Thymus (tissue), 2 donors: ENCODE data around the gene RHEBL1. TPM values are rescaled to one million over a fixed set of nuclear protein-coding genes. Genes with fewer than 3 reads are reported as not detected.

Experiments used
- polyA plus RNA-seq: library from polyadenylated mRNA; stranded (reverse); fragments of 200-250 nt; gene quantifications from one replicate; pipeline ENCODE4 v1.2.3, GENCODE V29; 2013
- total RNA-seq: library from RNA; stranded (reverse); fragments of 120-200 nt; gene quantifications from one replicate; pipeline ENCODE4 v1.2.4, GENCODE V29; 2013
- donor health status: healthy.

RHEBL1 gene
- total and polyA plus RNA-seq, 2 donors: 1.6 to 3.2 TPM

Other genes starting within 250 kb of the RHEBL1 start
- gene DDX23, start 217.8 kb downstream of the RHEBL1 start, total RNA-seq: 96.6 TPM
- 61.3 TPM for gene DDX23, start 217.8 kb downstream of the RHEBL1 start, polyA plus RNA-seq
- gene RND1, start 204.1 kb downstream of the RHEBL1 start, total RNA-seq: 1.1 TPM
- 1.8 TPM for gene RND1, start 204.1 kb downstream of the RHEBL1 start, polyA plus RNA-seq
- gene FKBP11, start 144.5 kb downstream of the RHEBL1 start, total RNA-seq: 8.3 TPM
- 36.7 TPM for gene FKBP11, start 144.5 kb downstream of the RHEBL1 start, polyA plus RNA-seq
- gene ARF3, start 112.5 kb downstream of the RHEBL1 start, total RNA-seq: 48.1 TPM
- 70.6 TPM for gene ARF3, start 112.5 kb downstream of the RHEBL1 start, polyA plus RNA-seq
- 3.4 TPM for gene WNT10B, start 98.2 kb downstream of the RHEBL1 start, total RNA-seq
- 14.1 TPM for gene WNT10B, start 98.2 kb downstream of the RHEBL1 start, polyA plus RNA-seq
- not detected for gene WNT1, start 91.7 kb downstream of the RHEBL1 start, total RNA-seq
- 0.05 TPM for gene WNT1, start 91.7 kb downstream of the RHEBL1 start, polyA plus RNA-seq
- 0.09 TPM for gene DDN, start 70.6 kb downstream of the RHEBL1 start, total RNA-seq
- gene DDN, start 70.6 kb downstream of the RHEBL1 start, polyA plus RNA-seq: 0.18 TPM
- 65.3 TPM for gene PRKAG1, start 51.2 kb downstream of the RHEBL1 start, total RNA-seq
- gene PRKAG1, start 51.2 kb downstream of the RHEBL1 start, polyA plus RNA-seq: 58.5 TPM
- 13.3 TPM for gene KMT2D, start 9.2 kb downstream of the RHEBL1 start, total RNA-seq
- 37.4 TPM for gene KMT2D, start 9.2 kb downstream of the RHEBL1 start, polyA plus RNA-seq
- gene DHH, start 24.8 kb upstream of the RHEBL1 start, total RNA-seq: 0.09 TPM
- 0.21 TPM for gene DHH, start 24.8 kb upstream of the RHEBL1 start, polyA plus RNA-seq
- gene LMBR1L, start 40.9 kb upstream of the RHEBL1 start, total RNA-seq: 35.1 TPM
- 112 TPM for gene LMBR1L, start 40.9 kb upstream of the RHEBL1 start, polyA plus RNA-seq
- gene TUBA1B, start 61.4 kb upstream of the RHEBL1 start, total RNA-seq: 2,059 TPM
- gene TUBA1B, start 61.4 kb upstream of the RHEBL1 start, polyA plus RNA-seq: 285 TPM
- gene TUBA1A, start 119.1 kb upstream of the RHEBL1 start, total RNA-seq: 276 TPM
- 111 TPM for gene TUBA1A, start 119.1 kb upstream of the RHEBL1 start, polyA plus RNA-seq
- 112 TPM for gene TUBA1C, start 195.1 kb upstream of the RHEBL1 start, total RNA-seq
- 115 TPM for gene TUBA1C, start 195.1 kb upstream of the RHEBL1 start, polyA plus RNA-seq
- 0.28 TPM for gene PRPH, start 225.2 kb upstream of the RHEBL1 start, total RNA-seq
- gene PRPH, start 225.2 kb upstream of the RHEBL1 start, polyA plus RNA-seq: 1.6 TPM